ES-I3 (cell line): Measurements from ENCODE around the gene SOBP.

Source experiments
- H3K36me3 ChIP-seq: 2 replicates; pipeline ENCODE4 v1.6.1; 2013; ENCODE audit warnings: mild to moderate bottlenecking, low read length, control low read depth, moderate library complexity; ENCODE audit not compliant: insufficient read depth
- H3K4me1 ChIP-seq: 2 replicates; pipeline ENCODE4 v1.6.1; 2013; ENCODE audit warnings: mild to moderate bottlenecking, control low read depth, low read length; ENCODE audit not compliant: insufficient read depth
- H3K9ac ChIP-seq: 2 replicates; pipeline ENCODE4 v1.6.1; 2013; ENCODE audit warnings: low read depth, mild to moderate bottlenecking, low read length, moderate library complexity
- H3K9me3 ChIP-seq: 2 replicates; pipeline ENCODE4 v1.6.1; 2013; ENCODE audit warnings: mild to moderate bottlenecking, low read length, moderate library complexity; ENCODE audit not compliant: control insufficient read depth, insufficient read depth

The SOBP gene

GRCh38 chr6:107606407-107606806, 116.5 kb downstream of the SOBP start:
- no peak overlapping the region for H3K9ac ChIP-seq
- no peaks in the 10 kb centered on the region for H3K36me3 ChIP-seq
- H3K4me1 ChIP-seq: peaks cover 37% of the 10 kb centered on the region
- H3K9me3 ChIP-seq: no peaks in the 10 kb centered on the region

GRCh38 chr6:107607116-107607515, 117.2 kb downstream of the SOBP start:
- peaks cover 39% of the 10 kb centered on the region for H3K4me1 ChIP-seq
- H3K9ac ChIP-seq: no peak overlapping the region
- H3K36me3 ChIP-seq: no peaks in the 10 kb centered on the region
- no peaks in the 10 kb centered on the region for H3K9me3 ChIP-seq

GRCh38 chr6:107611094-107611810, 121.3 kb downstream of the SOBP start:
- Histone ChIP-seq H3K9ac (no peak overlapping the region), H3K36me3 (no peaks in the 10 kb centered on the region), H3K9me3 (no peaks in the 10 kb centered on the region), H3K4me1 (peaks cover 34% of the 10 kb centered on the region)

GRCh38 chr6:107612762-107613415, 123.0 kb downstream of the SOBP start:
- Histone ChIP-seq H3K9ac (no peak overlapping the region), H3K4me1 (peaks cover 38% of the 10 kb centered on the region), H3K36me3 (no peaks in the 10 kb centered on the region), H3K9me3 (no peaks in the 10 kb centered on the region)

GRCh38 chr6:107613651-107614379, 123.9 kb downstream of the SOBP start:
- peaks cover 45% of the 10 kb centered on the region for H3K4me1 ChIP-seq
- no peaks in the 10 kb centered on the region for H3K36me3 ChIP-seq

GRCh38 chr6:107614828-107615227, 124.9 kb downstream of the SOBP start:
- Histone ChIP-seq H3K9ac (no peak overlapping the region), H3K9me3 (no peaks in the 10 kb centered on the region), H3K36me3 (no peaks in the 10 kb centered on the region), H3K4me1 (peaks cover 48% of the 10 kb centered on the region)

More at GRCh38 chr6:107613651-107614379, 123.9 kb downstream of the SOBP start:
- no peak overlapping the region for H3K9ac ChIP-seq
- H3K9me3 ChIP-seq: no peaks in the 10 kb centered on the region

GRCh38 chr6:107616775-107617174, 126.9 kb downstream of the SOBP start:
- H3K36me3 ChIP-seq: no peaks in the 10 kb centered on the region
- H3K9ac ChIP-seq: peak overlapping the region; percentile 17
- no peaks in the 10 kb centered on the region for H3K9me3 ChIP-seq
- H3K4me1 ChIP-seq: peaks cover 50% of the 10 kb centered on the region

GRCh38 chr6:107617341-107617932, 127.5 kb downstream of the SOBP start:
- H3K36me3 ChIP-seq: no peaks in the 10 kb centered on the region
- no peak overlapping the region for H3K9ac ChIP-seq

GRCh38 chr6:107618672-107619071, 128.8 kb downstream of the SOBP start:
- no peaks in the 10 kb centered on the region for H3K36me3 ChIP-seq
- no peak overlapping the region for H3K9ac ChIP-seq
- H3K4me1 ChIP-seq: peaks cover 50% of the 10 kb centered on the region
- no peaks in the 10 kb centered on the region for H3K9me3 ChIP-seq

More at GRCh38 chr6:107617341-107617932, 127.5 kb downstream of the SOBP start:
- H3K9me3 ChIP-seq: no peaks in the 10 kb centered on the region
- H3K4me1 ChIP-seq: peaks cover 50% of the 10 kb centered on the region

GRCh38 chr6:107620732-107621131, 130.8 kb downstream of the SOBP start:
- Histone ChIP-seq H3K4me1 (peaks cover 39% of the 10 kb centered on the region), H3K36me3 (no peaks in the 10 kb centered on the region), H3K9me3 (no peaks in the 10 kb centered on the region), H3K9ac (no peak overlapping the region)

GRCh38 chr6:107621229-107621937, 131.5 kb downstream of the SOBP start:
- peaks cover 34% of the 10 kb centered on the region for H3K4me1 ChIP-seq
- H3K9me3 ChIP-seq: no peaks in the 10 kb centered on the region
- H3K36me3 ChIP-seq: no peaks in the 10 kb centered on the region
- no peak overlapping the region for H3K9ac ChIP-seq

GRCh38 chr6:107622269-107622668, 132.4 kb downstream of the SOBP start:
- Histone ChIP-seq H3K4me1 (peaks cover 26% of the 10 kb centered on the region), H3K9ac (no peak overlapping the region), H3K9me3 (no peaks in the 10 kb centered on the region), H3K36me3 (no peaks in the 10 kb centered on the region)

GRCh38 chr6:107624050-107624449, 134.1 kb downstream of the SOBP start:
- no peaks in the 10 kb centered on the region for H3K9me3 ChIP-seq
- H3K36me3 ChIP-seq: no peaks in the 10 kb centered on the region
- H3K9ac ChIP-seq: no peak overlapping the region
- peaks cover 22% of the 10 kb centered on the region; the same call in 1 of the 2 replicates for H3K4me1 ChIP-seq

- Histone ChIP-seq H3K4me1 (peaks cover 24% of the 10 kb centered on the region; the same call in 1 of the 2 replicates), H3K9ac (no peak overlapping the region), H3K36me3 (no peaks in the 10 kb centered on the region), H3K9me3 (no peaks in the 10 kb centered on the region)
Measured at GRCh38 chr6:107624541-107624940, 134.6 kb downstream of the SOBP start.
